ENCODE results near the gene PRR16.
"Not testable (repeated sequence)": the region's sequence is repeated elsewhere in the genome, so short reads cannot be mapped to it uniquely, and the experiment has no call there.

Gene PRR16

GRCh38 chr5:120463991-120464626 is at the start of gene PRR16:
Gene PRR16, plus strand, starts transcription at chr5:120464300.
- no peak for DNase-seq

GRCh38 chr5:120415985-120416384 is 48.1 kb upstream of the PRR16 start:
- no peak for DNase-seq

GRCh38 chr5:120419127-120419526 is 45.0 kb upstream of the PRR16 start:
- DNase-seq: no peak

- not testable (repeated sequence) for DNase-seq
These were observed 37.3 kb upstream of the PRR16 start for GRCh38 chr5:120426633-120427275.

- DNase-seq: no peak
These were observed 33.5 kb upstream of the PRR16 start for GRCh38 chr5:120430572-120430971.

- DNase-seq: no peak
These were observed 31.2 kb upstream of the PRR16 start for GRCh38 chr5:120432861-120433260.

- DNase-seq: no peak
These were observed 29.0 kb upstream of the PRR16 start for GRCh38 chr5:120435129-120435528.

GRCh38 chr5:120436996-120437395 is 27.1 kb upstream of the PRR16 start:
- no peak for DNase-seq

- no peak for DNase-seq
These were observed 21.4 kb upstream of the PRR16 start for GRCh38 chr5:120442694-120443093.

GRCh38 chr5:120443607-120444006 is 20.5 kb upstream of the PRR16 start:
- DNase-seq: no peak

GRCh38 chr5:120446068-120446492 is 18.0 kb upstream of the PRR16 start:
- no peak for DNase-seq

- no peak for DNase-seq
These were observed 17.2 kb upstream of the PRR16 start for GRCh38 chr5:120446901-120447300.

- DNase-seq: no peak
These were observed 16.3 kb upstream of the PRR16 start for GRCh38 chr5:120447706-120448239.

- DNase-seq: no peak
These were observed 14.6 kb upstream of the PRR16 start for GRCh38 chr5:120449501-120449900.

- DNase-seq: no peak
These were observed 13.2 kb upstream of the PRR16 start for GRCh38 chr5:120450910-120451309.

GRCh38 chr5:120451445-120451844 is 12.7 kb upstream of the PRR16 start:
- DNase-seq: no peak

GRCh38 chr5:120452471-120452870 is 11.6 kb upstream of the PRR16 start:
- DNase-seq: no peak

GRCh38 chr5:120454094-120454798 is 9.9 kb upstream of the PRR16 start:
- DNase-seq: no peak

GRCh38 chr5:120456006-120456405 is 8.1 kb upstream of the PRR16 start:
- DNase-seq: no peak

GRCh38 chr5:120457839-120458507 is 6.1 kb upstream of the PRR16 start:
- peak; percentile 39 for DNase-seq

- DNase-seq: not testable (repeated sequence)
These were observed 5.6 kb upstream of the PRR16 start for GRCh38 chr5:120458508-120458847.

- DNase-seq: no peak
These were observed 2.8 kb upstream of the PRR16 start for GRCh38 chr5:120461251-120461650.

- DNase-seq: no peak
These were observed 957 bp upstream of the PRR16 start for GRCh38 chr5:120463006-120463680.

All from CD4-positive, alpha-beta T cell treated with Interleukin-10 for 1 hour (primary cell).